ENCODE results near the gene GYPB. TPM values are rescaled to one million over a fixed set of nuclear protein-coding genes. Genes with fewer than 3 reads are reported as not detected.

GYPB gene
- total and polyA plus RNA-seq, 2 donors from 2014 or later: not detected

Other genes with a start within 250 kb of the GYPB start
- gene GYPE, start 113.8 kb downstream of the GYPB start, total RNA-seq: 0.63 TPM
- 0.60 TPM for gene GYPE, start 113.8 kb downstream of the GYPB start, polyA plus RNA-seq (ENCODE audit: insufficient read depth, low read depth, low replicate concordance)
- gene GYPA, start 121.3 kb upstream of the GYPB start, total RNA-seq: not detected
- 2.6 TPM for gene GYPA, start 121.3 kb upstream of the GYPB start, polyA plus RNA-seq (ENCODE audit: insufficient read depth, low read depth, low replicate concordance)